HL-60 (cell line): ENCODE data around the gene VILL.

Experiments
- POLR2AphosphoS5 ChIP-seq: IDR thresholded peaks from 2 replicates; pipeline ENCODE4 v1.6.1; 2012; ENCODE audit warnings: low read depth
- TF ChIP-seq, protein P1 (sequence below): IDR thresholded peaks from one replicate; pipeline ENCODE4 v1.5.1; 2011; ENCODE audit warnings: low read length, control low read depth, inconsistent platforms; ENCODE audit not compliant: insufficient read depth

DNA sequence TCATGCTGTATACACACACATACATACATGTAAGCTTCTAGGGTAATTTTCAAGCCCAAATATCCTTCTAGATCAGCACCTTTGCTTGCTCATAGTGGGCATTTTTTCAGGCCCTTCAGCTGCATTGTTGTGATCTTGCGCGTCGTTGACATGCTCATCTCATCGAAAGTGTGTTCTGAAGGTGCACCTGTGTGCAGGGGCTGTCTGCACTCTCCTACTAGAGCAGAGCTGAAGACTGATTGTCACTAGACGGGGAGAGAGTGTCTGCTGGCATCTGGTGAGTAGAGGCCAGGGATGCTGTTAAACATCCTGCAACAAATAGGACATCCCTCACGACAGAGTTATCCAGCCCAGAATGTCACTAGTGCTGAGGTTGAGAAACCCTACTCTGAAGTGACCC is 35.7 kb upstream of the VILL start:
- TF ChIP-seq, protein P1, sequence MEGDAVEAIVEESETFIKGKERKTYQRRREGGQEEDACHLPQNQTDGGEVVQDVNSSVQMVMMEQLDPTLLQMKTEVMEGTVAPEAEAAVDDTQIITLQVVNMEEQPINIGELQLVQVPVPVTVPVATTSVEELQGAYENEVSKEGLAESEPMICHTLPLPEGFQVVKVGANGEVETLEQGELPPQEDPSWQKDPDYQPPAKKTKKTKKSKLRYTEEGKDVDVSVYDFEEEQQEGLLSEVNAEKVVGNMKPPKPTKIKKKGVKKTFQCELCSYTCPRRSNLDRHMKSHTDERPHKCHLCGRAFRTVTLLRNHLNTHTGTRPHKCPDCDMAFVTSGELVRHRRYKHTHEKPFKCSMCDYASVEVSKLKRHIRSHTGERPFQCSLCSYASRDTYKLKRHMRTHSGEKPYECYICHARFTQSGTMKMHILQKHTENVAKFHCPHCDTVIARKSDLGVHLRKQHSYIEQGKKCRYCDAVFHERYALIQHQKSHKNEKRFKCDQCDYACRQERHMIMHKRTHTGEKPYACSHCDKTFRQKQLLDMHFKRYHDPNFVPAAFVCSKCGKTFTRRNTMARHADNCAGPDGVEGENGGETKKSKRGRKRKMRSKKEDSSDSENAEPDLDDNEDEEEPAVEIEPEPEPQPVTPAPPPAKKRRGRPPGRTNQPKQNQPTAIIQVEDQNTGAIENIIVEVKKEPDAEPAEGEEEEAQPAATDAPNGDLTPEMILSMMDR, result no peak
- TF ChIP-seq POLR2AphosphoS5, result no peak
